LNCAP (cell line): ENCODE results near the gene C22orf23.

Experiments used
- CTCF ChIP-seq: fragments of 450-650 bp; IDR thresholded peaks from 2 replicates; pipeline ENCODE4 v1.5.1; 2017; ENCODE audit warnings: mild to moderate bottlenecking

The C22orf23 gene

GRCh38 chr22:37911697-37912096 lies 41.7 kb downstream of the C22orf23 start:
- no peak for TF ChIP-seq CTCF

GRCh38 chr22:37910890-37911672 lies 42.3 kb downstream of the C22orf23 start:
- no peak for TF ChIP-seq CTCF

GRCh38 chr22:37909766-37910165 lies 43.6 kb downstream of the C22orf23 start:
- TF ChIP-seq CTCF, result no peak

- TF ChIP-seq CTCF, result no peak
These were observed 46.1 kb downstream of the C22orf23 start for GRCh38 chr22:37907036-37907954.

GRCh38 chr22:37906364-37907008 lies 46.9 kb downstream of the C22orf23 start:
- no peak for TF ChIP-seq CTCF

GRCh38 chr22:37905534-37906363 lies 47.7 kb downstream of the C22orf23 start, which contains the start of gene MICALL1:
MICALL1 (plus strand) TSS chr22:37906297; CDS start chr22:37906423, 126 bp downstream.
- peak; percentile 55 for TF ChIP-seq CTCF
